Measurements from ENCODE around the gene AKAP9. TPM values are rescaled to one million over a fixed set of nuclear protein-coding genes. Genes with fewer than 3 reads are reported as not detected.

The AKAP9 gene
- total RNA-seq, 1 donor from 2014 or later = 35.1 TPM

- H3K27ac Mint-ChIP-seq (ENCODE audit: unreplicated experiment) = no peak overlapping the region
- H3K4me1 Mint-ChIP-seq (ENCODE audit: low read depth) = peaks cover 11% of the 10 kb centered on the region
- no peaks in the 10 kb centered on the region for H3K27me3 Mint-ChIP-seq (ENCODE audit: low read depth)
- H3K9me3 Mint-ChIP-seq (ENCODE audit: low read depth) = no peaks in the 10 kb centered on the region
- no peak overlapping the region for H3K4me3 Mint-ChIP-seq (ENCODE audit: unreplicated experiment)
- peaks cover 19% of the 10 kb centered on the region for H3K36me3 Mint-ChIP-seq (ENCODE audit: low read depth)
- TF ChIP-seq, protein P1, sequence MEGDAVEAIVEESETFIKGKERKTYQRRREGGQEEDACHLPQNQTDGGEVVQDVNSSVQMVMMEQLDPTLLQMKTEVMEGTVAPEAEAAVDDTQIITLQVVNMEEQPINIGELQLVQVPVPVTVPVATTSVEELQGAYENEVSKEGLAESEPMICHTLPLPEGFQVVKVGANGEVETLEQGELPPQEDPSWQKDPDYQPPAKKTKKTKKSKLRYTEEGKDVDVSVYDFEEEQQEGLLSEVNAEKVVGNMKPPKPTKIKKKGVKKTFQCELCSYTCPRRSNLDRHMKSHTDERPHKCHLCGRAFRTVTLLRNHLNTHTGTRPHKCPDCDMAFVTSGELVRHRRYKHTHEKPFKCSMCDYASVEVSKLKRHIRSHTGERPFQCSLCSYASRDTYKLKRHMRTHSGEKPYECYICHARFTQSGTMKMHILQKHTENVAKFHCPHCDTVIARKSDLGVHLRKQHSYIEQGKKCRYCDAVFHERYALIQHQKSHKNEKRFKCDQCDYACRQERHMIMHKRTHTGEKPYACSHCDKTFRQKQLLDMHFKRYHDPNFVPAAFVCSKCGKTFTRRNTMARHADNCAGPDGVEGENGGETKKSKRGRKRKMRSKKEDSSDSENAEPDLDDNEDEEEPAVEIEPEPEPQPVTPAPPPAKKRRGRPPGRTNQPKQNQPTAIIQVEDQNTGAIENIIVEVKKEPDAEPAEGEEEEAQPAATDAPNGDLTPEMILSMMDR (IDR thresholded peaks at IDR 0.05) = no peak
- DNase-seq (ENCODE audit: low spot score) = no peak
Observed at GRCh38 chr7:92028226-92028625, 87.6 kb downstream of the AKAP9 start.

DNA sequence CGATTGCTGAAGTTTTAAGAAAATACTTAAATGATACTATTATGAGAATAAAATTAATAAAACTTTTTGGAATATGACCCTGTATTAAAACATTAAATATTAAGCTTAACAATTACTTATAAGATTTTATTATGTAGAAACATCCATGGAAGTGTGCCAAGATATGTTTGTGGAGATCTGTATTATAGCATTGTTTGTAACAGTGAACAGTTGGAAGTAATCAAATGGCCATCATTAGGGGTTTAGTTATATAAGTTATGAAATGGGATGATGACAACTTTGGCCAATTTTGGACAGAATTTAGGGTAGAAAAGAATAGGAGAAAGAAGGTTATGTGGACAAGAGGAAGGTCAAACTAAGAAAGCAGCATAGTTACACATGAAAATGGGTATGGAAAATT lies 88.0 kb downstream of the AKAP9 start:
- H3K36me3 Mint-ChIP-seq (ENCODE audit: low read depth) = peaks cover 14% of the 10 kb centered on the region

GRCh38 chr7:92034116-92034515 lies 93.5 kb downstream of the AKAP9 start:
- no peak for DNase-seq (ENCODE audit: low spot score)
- peaks cover 13% of the 10 kb centered on the region for H3K36me3 Mint-ChIP-seq (ENCODE audit: low read depth)
- H3K4me3 Mint-ChIP-seq (ENCODE audit: unreplicated experiment) = no peak overlapping the region
- H3K27me3 Mint-ChIP-seq (ENCODE audit: low read depth) = no peaks in the 10 kb centered on the region
- TF ChIP-seq, protein P1 (IDR thresholded peaks at IDR 0.05) = no peak
- no peak overlapping the region for H3K27ac Mint-ChIP-seq (ENCODE audit: unreplicated experiment)
- H3K4me1 Mint-ChIP-seq (ENCODE audit: low read depth) = no peaks in the 10 kb centered on the region
- no peaks in the 10 kb centered on the region for H3K9me3 Mint-ChIP-seq (ENCODE audit: low read depth)

More for the DNA sequence above, 88.0 kb downstream of the AKAP9 start:
- peaks cover 11% of the 10 kb centered on the region for H3K4me1 Mint-ChIP-seq (ENCODE audit: low read depth)
- TF ChIP-seq, protein P1 (IDR thresholded peaks at IDR 0.05) = no peak
- H3K9me3 Mint-ChIP-seq (ENCODE audit: low read depth) = no peaks in the 10 kb centered on the region
- no peak overlapping the region for H3K27ac Mint-ChIP-seq (ENCODE audit: unreplicated experiment)
- no peak for DNase-seq (ENCODE audit: low spot score)
- no peak overlapping the region for H3K4me3 Mint-ChIP-seq (ENCODE audit: unreplicated experiment)
- no peaks in the 10 kb centered on the region for H3K27me3 Mint-ChIP-seq (ENCODE audit: low read depth)

- Mint-ChIP-seq H3K27ac (ENCODE audit: unreplicated experiment) (no peak overlapping the region), H3K27me3 (ENCODE audit: low read depth) (no peaks in the 10 kb centered on the region), H3K9me3 (ENCODE audit: low read depth) (no peaks in the 10 kb centered on the region), H3K4me1 (ENCODE audit: low read depth) (no peaks in the 10 kb centered on the region), H3K4me3 (ENCODE audit: unreplicated experiment) (no peak overlapping the region), H3K36me3 (ENCODE audit: low read depth) (peaks cover 13% of the 10 kb centered on the region)
- no peak for DNase-seq (ENCODE audit: low spot score)
- TF ChIP-seq, protein P1 (IDR thresholded peaks at IDR 0.05) = no peak
Observed at GRCh38 chr7:92035576-92035975, 94.9 kb downstream of the AKAP9 start.

GRCh38 chr7:92039900-92040299 lies 99.2 kb downstream of the AKAP9 start:
- peaks cover 10% of the 10 kb centered on the region for H3K4me1 Mint-ChIP-seq (ENCODE audit: low read depth)
- TF ChIP-seq, protein P1 (IDR thresholded peaks at IDR 0.05) = no peak
- H3K36me3 Mint-ChIP-seq (ENCODE audit: low read depth) = peaks cover 10% of the 10 kb centered on the region
- H3K4me3 Mint-ChIP-seq (ENCODE audit: unreplicated experiment) = no peak overlapping the region
- H3K9me3 Mint-ChIP-seq (ENCODE audit: low read depth) = no peaks in the 10 kb centered on the region
- no peaks in the 10 kb centered on the region for H3K27me3 Mint-ChIP-seq (ENCODE audit: low read depth)
- H3K27ac Mint-ChIP-seq (ENCODE audit: unreplicated experiment) = no peak overlapping the region
- DNase-seq (ENCODE audit: low spot score) = no peak

Data from chondrocyte (in vitro differentiated cells).